GM06990 (cell line): ENCODE measurements around the gene YAE1.
"Not testable (repeated sequence)": the region's sequence is repeated elsewhere in the genome, so short reads cannot be mapped to it uniquely, and the experiment has no call there.

ENCODE experiments used
- DNase-seq: peaks from one replicate; pipeline ENCODE4 v3.0.0-alpha.2; 2011; ENCODE audit not compliant: insufficient read length; ENCODE audit errors: extremely low read depth
- H3K27me3 ChIP-seq: replicated peaks from 2 replicates; pipeline ENCODE4 v1.6.0; 2011; ENCODE audit warnings: low read length; ENCODE audit not compliant: control insufficient read depth, insufficient read depth
- H3K36me3 ChIP-seq: 2 replicates; pipeline ENCODE4 v1.5.1; 2011; ENCODE audit warnings: low read length; ENCODE audit not compliant: control insufficient read depth, insufficient read depth
- H3K4me3 ChIP-seq: replicated peaks from 2 replicates; pipeline ENCODE4 v1.5.1; 2011; ENCODE audit warnings: low read depth, mild to moderate bottlenecking, control low read depth, low read length
- TF ChIP-seq, protein P1 (sequence below): IDR thresholded peaks from 2 replicates; pipeline ENCODE4 v1.5.1; 2011; ENCODE audit warnings: low read length, control low read depth, mild to moderate bottlenecking, inconsistent platforms; ENCODE audit not compliant: insufficient read depth, poor library complexity, severe bottlenecking

YAE1 gene

DNA sequence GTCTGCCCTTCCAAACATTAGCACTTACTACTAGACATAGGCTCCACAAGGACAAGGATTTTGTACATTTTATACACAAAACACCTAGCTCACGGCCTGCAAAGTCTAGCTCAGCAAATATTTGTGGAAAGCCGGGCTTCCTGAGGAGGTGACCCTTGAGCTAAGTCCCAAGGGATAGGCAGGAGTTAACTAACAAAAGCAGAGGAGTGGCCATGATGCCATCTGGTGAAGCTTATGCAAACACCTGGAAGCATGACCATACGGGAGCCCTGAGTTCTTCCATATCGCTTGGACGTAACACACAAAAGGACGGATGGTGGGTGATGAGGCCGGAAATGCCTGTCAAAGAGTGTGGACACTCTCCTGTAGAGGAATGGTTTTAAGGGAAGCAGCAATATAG lies 25.9 kb upstream of the YAE1 start:
- TF ChIP-seq, protein P1, sequence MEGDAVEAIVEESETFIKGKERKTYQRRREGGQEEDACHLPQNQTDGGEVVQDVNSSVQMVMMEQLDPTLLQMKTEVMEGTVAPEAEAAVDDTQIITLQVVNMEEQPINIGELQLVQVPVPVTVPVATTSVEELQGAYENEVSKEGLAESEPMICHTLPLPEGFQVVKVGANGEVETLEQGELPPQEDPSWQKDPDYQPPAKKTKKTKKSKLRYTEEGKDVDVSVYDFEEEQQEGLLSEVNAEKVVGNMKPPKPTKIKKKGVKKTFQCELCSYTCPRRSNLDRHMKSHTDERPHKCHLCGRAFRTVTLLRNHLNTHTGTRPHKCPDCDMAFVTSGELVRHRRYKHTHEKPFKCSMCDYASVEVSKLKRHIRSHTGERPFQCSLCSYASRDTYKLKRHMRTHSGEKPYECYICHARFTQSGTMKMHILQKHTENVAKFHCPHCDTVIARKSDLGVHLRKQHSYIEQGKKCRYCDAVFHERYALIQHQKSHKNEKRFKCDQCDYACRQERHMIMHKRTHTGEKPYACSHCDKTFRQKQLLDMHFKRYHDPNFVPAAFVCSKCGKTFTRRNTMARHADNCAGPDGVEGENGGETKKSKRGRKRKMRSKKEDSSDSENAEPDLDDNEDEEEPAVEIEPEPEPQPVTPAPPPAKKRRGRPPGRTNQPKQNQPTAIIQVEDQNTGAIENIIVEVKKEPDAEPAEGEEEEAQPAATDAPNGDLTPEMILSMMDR = no peak
- Histone ChIP-seq H3K27me3 (no peaks in the 10 kb centered on the region; the same call in 1 of the 2 replicates), H3K4me3 (no peak overlapping the region), H3K36me3 (no peaks in the 10 kb centered on the region)
- no peak for DNase-seq

DNA sequence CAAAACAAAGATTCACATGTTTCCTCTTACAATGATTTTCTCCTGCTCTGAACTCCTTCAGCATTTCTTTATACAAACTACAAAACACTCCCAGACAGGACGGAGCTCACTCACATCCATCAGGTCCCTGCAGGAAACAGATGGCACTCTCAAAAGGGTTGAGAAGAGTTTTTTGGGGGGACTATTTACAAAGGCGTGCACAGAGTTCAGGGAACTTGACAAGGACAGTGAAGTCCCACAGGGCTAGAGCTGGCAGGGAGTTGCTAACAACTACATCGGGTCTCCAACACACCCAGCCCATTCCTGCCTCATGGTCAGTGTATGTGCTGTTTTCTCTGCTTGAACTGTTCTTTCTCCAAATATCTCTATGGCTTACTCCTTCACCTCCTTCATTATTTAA lies 24.7 kb upstream of the YAE1 start:
- Histone ChIP-seq H3K27me3 (no peaks in the 10 kb centered on the region; the same call in 1 of the 2 replicates), H3K4me3 (no peak overlapping the region), H3K36me3 (no peaks in the 10 kb centered on the region)
- TF ChIP-seq, protein P1 = no peak
- DNase-seq = no peak

DNA sequence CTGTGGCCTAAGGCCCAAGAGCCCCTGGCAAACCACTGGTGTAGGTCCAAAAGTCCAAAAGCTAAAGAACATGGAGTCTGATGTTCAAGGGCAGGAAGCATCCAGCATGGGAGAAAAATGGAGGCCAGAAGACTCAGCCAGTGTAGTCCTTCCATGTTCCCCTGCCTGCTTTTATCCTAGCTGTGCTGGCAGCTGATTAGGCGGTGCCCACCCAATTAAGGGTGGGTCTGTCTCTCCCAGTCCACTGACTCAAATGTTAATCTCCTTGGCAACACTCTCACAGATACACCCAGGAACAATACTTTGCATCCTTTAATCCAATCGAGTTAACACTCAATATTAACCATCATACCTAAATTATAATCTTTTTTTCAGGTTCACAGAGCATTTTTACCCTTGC lies 21.4 kb upstream of the YAE1 start:
- not testable (repeated sequence) for H3K4me3 ChIP-seq, DNase-seq, H3K27me3 ChIP-seq, H3K36me3 ChIP-seq

DNA sequence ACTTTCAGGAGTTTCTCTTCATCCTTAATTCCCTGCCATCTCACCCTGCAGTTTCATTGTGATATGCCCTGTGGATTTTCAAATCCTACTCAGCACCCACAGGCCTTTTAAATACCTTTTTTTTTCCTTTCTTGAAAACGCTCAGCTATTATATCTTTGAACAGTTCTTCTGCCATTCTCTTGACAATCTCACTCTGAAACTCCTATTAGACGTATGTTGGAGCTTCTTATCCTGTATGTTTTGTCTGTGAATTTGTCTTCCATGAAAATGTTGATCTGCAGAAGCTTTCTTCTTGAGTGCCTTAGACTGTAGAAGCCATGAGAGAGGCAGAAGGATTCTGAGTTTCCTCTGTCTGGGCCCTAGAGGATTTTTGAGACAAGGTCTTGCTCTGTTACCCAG lies 18.9 kb upstream of the YAE1 start:
- no peaks in the 10 kb centered on the region for H3K36me3 ChIP-seq
- no peaks in the 10 kb centered on the region; the same call in 1 of the 2 replicates for H3K27me3 ChIP-seq
- no peak for DNase-seq
- no peak overlapping the region for H3K4me3 ChIP-seq
- TF ChIP-seq, protein P1 = no peak

DNA sequence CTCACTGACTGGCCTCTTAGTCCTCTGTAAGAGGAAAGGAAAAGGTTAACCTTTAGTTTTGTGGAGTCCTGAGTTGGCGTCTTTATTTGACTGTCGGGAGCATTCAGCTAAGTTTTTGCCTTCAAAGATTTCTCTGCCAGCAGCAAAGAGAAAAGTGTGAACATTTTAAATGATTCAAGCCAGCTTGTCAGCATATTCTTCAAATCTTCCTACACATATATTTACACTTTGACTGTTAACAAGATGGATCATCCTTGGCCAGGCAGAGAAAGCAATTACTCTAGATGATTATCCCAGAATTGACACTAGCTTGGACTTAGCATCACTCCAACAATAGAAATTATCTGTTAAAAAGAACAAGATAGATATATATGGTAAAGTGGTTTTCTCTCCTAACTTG lies 15.8 kb upstream of the YAE1 start:
- Histone ChIP-seq H3K27me3 (no peaks in the 10 kb centered on the region; the same call in 1 of the 2 replicates), H3K4me3 (no peak overlapping the region)
- TF ChIP-seq, protein P1 = no peak

DNA sequence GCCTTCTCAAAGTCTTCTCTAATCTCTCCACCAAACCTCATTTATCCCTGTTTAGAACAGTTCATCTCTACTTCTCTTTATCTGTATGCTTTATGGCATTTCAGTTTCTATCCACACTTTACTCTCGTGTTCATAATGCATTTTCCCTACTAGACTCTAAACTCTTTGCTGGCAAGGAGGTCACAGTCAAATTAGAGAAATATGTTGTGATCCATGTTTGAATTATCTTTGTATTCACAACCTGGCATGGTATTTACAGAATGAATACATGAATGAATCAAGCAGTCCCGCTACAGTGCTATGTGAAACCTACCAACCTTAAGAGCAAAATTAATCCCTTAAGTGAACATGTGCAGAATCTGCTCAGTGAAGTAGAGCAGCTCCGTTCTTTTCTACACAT lies 12.8 kb upstream of the YAE1 start:
- TF ChIP-seq, protein P1 = no peak

More for the DNA sequence above, 15.8 kb upstream of the YAE1 start:
- H3K36me3 ChIP-seq = no peaks in the 10 kb centered on the region
- DNase-seq = no peak

More for the DNA sequence above, 12.8 kb upstream of the YAE1 start:
- DNase-seq = no peak
- H3K27me3 ChIP-seq = no peaks in the 10 kb centered on the region; the same call in 1 of the 2 replicates
- no peak overlapping the region for H3K4me3 ChIP-seq
- no peaks in the 10 kb centered on the region for H3K36me3 ChIP-seq
